Sciatic nerve (tissue), 2 donors: ENCODE measurements around the gene TREX2. TPM values are rescaled to one million over a fixed set of nuclear protein-coding genes. Genes with fewer than 3 reads are reported as not detected.

Source experiments
- ATAC-seq: fragments of 200-7000 bp; cut with Tn5 transposase; one replicate; pipeline ENCODE4 v1.9.1; 2020; ENCODE audit warnings: mild to moderate bottlenecking, moderate library complexity
- DNase-seq: peaks from one replicate; pipeline ENCODE4 v3.0.0-alpha.2; 2020; ENCODE audit warnings: low spot score
- intact Hi-C: fragments of 100-400 bp; cut with DNase I; formaldehyde crosslinking; loops from one replicate; pipeline ENCODE4 v1.14.2; 2022
- total RNA-seq: library from RNA; stranded (reverse); fragmentation: NEBNext Ultra II Directional; extraction: Animal tissue kit (Norgen Biotek cat#: 25700); gene quantifications from one replicate; pipeline ENCODE4 v1.2.1, GENCODE V29; 2021
- donor health status: DM: no; HTN: no; CAD: no.
- donor health status: DM: no; HTN: no; CAD: no.

The TREX2 gene
- total RNA-seq, 1 donor from 2014 or later, result 1.7 TPM

DNA sequence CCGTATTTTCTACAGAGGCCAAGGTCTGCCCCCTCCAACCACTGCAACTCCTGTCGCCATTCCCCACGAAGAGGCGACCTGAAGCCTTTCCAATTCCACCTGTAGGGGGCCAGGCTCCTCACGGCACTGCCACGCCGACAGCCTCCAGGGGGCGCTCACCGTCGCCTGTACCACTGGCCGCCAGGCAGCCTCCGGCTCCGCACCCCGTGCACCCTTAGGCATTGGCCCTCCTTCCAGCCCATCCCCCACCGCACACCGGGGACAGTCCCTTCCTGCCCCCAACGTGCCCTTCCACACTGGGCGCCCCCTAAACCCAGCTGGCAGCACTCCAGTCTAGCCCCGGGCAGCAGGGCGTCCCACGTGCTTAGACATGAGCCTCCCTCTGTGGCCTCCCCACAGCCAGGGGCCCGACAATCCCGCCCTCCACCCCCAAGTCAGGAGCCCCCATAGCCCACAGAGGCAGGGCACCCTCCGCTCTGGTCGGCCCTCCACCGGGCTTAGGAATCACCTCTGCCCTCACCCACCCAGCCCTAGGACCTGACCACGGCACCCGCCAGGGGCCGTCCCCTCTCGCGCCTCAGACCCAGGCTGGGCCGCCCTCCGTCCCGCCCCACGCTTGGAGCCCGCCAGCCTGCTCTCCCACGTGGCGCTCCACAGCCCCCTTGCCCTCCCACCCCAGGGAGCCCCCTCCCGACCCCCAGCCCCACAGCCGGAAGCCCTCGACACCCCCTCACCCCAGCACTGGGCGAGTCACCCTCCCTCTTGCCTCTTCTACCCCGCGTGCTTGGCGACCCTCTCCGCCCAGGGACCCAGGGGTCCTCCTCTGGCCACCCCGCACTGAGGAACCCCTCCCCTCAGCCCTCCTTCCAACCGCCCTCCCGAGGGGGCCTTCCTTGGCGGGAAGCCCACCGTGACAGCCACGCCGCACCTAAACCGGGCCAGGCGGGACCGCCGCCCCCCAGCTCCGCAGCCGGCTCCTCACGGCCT lies 45.4 kb downstream of the TREX2 start:
- DNase-seq (no peak), ATAC-seq (no peak)
- intact Hi-C loops, result no loop called here

DNA sequence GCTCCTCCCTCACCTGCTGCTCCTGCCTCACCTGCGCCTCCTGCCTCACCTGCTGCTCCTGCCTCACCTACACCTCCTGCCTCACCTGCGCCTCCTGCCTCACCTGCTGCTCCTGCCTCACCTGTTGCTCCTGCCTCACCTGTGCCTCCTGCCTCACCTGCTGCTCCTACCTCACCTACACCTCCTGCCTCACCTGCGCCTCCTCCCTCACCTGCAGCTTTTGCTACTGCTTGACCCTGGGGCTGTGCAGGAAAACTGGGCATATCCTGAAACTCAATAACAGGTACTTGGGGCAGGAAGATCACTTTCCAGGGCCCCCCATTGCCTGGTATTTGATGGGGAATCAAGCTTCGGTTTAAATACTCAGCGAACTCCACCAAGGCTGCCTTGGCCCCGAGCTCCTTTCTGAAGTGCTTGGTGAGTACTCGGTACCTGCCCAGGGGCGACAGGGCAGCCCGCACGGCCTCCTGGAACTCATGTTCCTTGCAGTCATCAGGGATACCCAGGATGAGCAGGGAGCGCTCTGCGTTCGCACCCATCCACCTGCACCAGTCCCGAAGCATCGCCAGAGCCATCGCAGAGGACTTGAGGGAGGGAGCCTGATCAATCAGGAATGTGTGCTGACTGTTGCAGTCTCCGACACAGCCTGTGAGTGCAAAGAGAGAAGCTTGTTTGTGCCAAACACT lies 47.4 kb downstream of the TREX2 start:
- intact Hi-C loops, result no loop called here
- ATAC-seq (no peak), DNase-seq (no peak)

DNA sequence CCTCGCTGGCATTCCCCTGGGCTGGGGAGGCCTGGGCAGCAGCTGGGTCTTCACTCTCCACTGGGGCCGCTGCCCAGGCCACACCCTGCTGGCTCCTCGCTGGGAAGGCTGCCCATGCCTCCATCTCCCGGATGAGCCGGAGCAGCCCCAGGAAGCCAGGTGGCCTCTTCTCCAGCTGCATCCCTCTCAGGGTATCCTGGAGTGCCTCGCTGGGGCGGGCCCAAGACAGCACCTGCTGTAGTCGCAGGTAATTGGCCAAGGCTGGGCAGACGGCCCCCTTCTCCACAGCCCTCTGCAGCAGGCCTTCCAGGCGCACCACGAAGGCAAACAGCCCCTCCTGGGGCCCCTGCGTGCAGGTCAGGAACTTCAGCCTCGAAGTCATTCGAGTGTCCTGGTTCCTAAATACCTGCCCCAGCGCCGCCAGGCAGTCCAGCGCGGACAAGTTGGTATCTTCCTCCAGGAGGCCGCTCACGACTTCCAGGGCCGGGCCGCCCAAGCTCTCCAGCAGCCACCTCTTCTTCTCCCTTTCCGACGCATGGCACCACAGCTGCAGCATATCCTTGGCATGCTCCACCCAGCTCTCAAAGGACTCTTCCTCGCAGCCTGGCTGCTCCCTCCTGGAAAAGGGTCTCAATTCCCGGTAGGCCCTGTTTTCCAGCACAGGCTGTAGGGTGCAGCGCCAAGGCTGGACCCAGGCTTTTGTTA lies 48.4 kb downstream of the TREX2 start:
- no peak for ATAC-seq
- DNase-seq, result no peak
- intact Hi-C loops, result no loop called here

DNA sequence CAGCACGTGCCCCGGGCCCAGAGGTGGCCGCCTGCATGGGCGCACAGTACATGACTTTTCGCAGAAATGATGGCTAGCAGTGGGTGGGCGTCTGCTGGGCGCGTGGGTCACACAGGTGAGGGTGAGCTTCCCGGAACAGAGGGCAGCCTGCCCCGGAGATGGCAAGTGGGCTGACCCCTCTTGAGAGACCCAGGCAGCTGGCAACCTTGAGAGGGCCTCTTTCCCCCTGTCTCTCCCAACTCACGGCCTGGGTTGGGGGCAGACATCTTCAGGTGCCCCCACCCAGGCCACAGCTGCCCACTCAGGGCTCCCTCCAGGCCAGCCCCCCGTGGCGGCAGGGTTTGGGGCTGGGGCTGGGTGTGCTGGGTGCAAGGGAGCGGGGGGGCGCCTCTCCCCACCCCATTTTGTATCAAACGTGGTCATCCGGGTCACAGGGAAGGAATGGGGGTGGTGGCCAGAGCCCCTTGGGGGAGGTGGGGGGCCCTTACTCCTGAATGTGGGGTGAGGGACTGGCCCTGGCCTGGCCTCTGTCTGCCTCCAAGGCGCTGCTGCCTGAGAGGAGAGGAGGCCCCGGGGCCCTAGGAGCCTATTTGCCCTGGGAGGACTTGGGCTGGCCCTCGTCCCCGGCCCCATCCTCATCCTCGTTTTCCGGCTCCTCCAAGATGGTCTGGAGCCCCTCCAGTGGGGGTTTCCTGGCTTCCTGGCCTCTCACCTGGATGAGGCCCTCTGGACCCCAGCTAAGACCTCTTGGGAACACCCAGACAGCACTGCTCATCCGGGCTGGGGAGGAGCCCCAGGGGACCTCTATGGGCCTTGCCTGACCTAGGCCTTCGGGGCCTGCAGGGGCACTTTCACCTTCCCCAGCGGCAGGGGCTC lies 49.3 kb downstream of the TREX2 start:
- intact Hi-C loops, result no loop called here
- ATAC-seq (no peak), DNase-seq (no peak)

DNA sequence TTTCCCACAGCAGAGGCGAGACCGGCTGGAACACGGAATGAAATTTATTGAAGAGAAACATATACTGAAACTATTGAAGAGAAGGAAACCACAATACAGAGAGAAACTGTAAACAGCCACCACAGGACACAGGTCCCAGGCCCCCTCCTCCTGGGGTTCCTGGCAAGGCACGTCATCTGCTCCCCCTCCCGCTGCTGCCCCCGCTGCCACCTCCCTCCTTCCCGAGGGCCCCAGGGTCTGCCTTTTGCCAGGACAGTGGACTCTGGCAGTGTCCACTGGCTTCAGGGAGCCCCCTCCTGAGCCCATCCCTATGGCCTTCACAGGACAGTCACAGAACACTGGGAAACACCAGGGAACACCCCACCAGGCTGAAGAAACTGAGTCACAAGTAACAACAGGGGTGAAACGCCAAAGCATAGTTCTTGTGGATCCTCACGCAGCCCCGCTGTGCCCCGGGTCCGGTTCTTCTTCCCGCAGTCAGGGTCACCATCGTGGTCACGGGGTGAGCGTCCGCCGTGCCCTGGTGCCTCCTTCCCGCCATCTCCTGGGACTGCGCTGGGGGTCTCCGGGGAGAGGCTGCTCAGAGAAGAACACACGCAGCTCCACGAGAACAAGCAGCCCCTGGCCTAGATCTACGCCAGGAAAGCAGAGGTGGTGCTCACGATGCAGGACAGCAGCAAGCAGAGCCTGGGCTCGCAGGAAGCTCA lies 50.1 kb downstream of the TREX2 start:
- DNase-seq (no peak), ATAC-seq (no peak)
- intact Hi-C loops, result no loop called here

DNA sequence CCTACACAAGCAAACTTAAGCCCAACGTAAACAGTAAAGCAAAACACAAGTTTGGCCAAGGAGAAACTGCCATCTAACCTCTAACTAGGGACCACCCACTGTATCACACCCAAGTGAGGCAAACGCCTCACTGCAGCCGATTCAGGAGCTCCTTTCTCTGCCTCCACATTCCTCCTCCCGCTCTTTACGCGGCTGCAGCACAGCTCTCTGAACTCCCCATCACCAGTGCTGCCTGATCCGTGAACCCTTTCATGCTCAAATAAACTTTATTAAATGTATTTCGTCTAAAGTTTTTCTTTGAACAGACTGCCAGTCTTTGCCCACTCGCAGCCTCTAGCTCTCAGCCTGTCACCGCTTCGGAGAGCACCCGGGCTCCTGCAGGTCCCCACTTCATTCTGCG lies 51.2 kb downstream of the TREX2 start:
- ATAC-seq (no peak), DNase-seq (no peak)
- intact Hi-C loops, result no loop called here

Other genes starting within 250 kb of the TREX2 start
- not detected for gene PNMA6F, start 124.3 kb downstream of the TREX2 start, total RNA-seq
- gene ZNF275, start 111.9 kb downstream of the TREX2 start, total RNA-seq, result 11.4 TPM
- gene PNMA6E, start 44.7 kb downstream of the TREX2 start, total RNA-seq, result not detected
- gene ZFP92, start 34.6 kb downstream of the TREX2 start, total RNA-seq, result 0.85 TPM
- gene HAUS7, start 24.5 kb upstream of the TREX2 start, total RNA-seq, result 31.4 TPM
- 115 TPM for gene BGN, start 48.9 kb upstream of the TREX2 start, total RNA-seq
- gene ATP2B3, start 71.6 kb upstream of the TREX2 start, total RNA-seq, result 0.09 TPM
- 11.9 TPM for gene CCNQ, start 153.1 kb upstream of the TREX2 start, total RNA-seq
- gene DUSP9, start 201.1 kb upstream of the TREX2 start, total RNA-seq, result 0.13 TPM
- gene PNCK, start 227.8 kb upstream of the TREX2 start, total RNA-seq, result 1.6 TPM
- 23.2 TPM for gene SLC6A8, start 241.9 kb upstream of the TREX2 start, total RNA-seq